GM10248 (cell line): Measurements from ENCODE around the gene VAV2.

Experiments used
- CTCF ChIA-PET: fragments of 300-600 bp; sonication (Branson Sonifier 250); formaldehyde crosslinking; extraction: SDS; loops from one replicate; lab custom pipeline; 2021; ENCODE audit warnings: antibody characterized with exemption; lab: Yijun Ruan, JAX
- POLR2A ChIA-PET: fragments of 350-650 bp; sonication (Branson Sonifier 250); formaldehyde crosslinking; extraction: SDS; loops from one replicate; lab custom pipeline; 2020; ENCODE audit warnings: antibody characterized with exemption; lab: Yijun Ruan, JAX
- DNase-seq: peaks from one replicate; pipeline ENCODE4 v3.0.0; 2012; ENCODE audit errors: extremely low spot score
- CTCF ChIP-seq: IDR thresholded peaks from 2 replicates; pipeline ENCODE4 v1.5.1; 2012; ENCODE audit warnings: mild to moderate bottlenecking, low read depth; ENCODE audit errors: extremely low read depth, missing control alignments, control extremely low read depth

Gene VAV2

GRCh38 chr9:133799716-133800115 lies 192.4 kb downstream of the VAV2 start:
- no peak for TF ChIP-seq CTCF
- DNase-seq: no peak
- CTCF ChIA-PET: interaction anchor here (1.2 kb wide), 1 partner anchor 33 kb away, joined by 3 read pairs; no protein-coding TSS in a partner anchor
- POLR2A ChIA-PET: no interaction called here

GRCh38 chr9:133799106-133799505 lies 193.0 kb downstream of the VAV2 start:
- ChIA-PET POLR2A (interaction anchor here (0.6 kb wide), 1 partner anchor 118 kb away, joined by 5 read pairs; no protein-coding TSS in a partner anchor), CTCF (interaction anchor here (6.1 kb wide), 1 partner anchor 17 kb away, joined by 25 read pairs; no protein-coding TSS in a partner anchor)
- no peak for DNase-seq
- no peak for TF ChIP-seq CTCF

GRCh38 chr9:133798160-133798559 lies 194.0 kb downstream of the VAV2 start:
- TF ChIP-seq CTCF: no peak
- no peak for DNase-seq
- ChIA-PET CTCF (interaction anchor here (6.1 to 7.1 kb wide), 2 partner anchors 16 to 196 kb away, joined by 25 to 84 read pairs; no protein-coding TSS in a partner anchor), POLR2A (no interaction called here)

GRCh38 chr9:133797406-133798105 lies 194.6 kb downstream of the VAV2 start:
- no peak for DNase-seq
- ChIA-PET CTCF (interaction anchor here (0.9 to 7.1 kb wide), 3 partner anchors 15 to 197 kb away, joined by 3 to 84 read pairs (median 25); no protein-coding TSS in a partner anchor), POLR2A (no interaction called here)
- no peak for TF ChIP-seq CTCF

GRCh38 chr9:133796562-133796961 lies 195.6 kb downstream of the VAV2 start:
- no peak for DNase-seq
- ChIA-PET POLR2A (no interaction called here), CTCF (interaction anchor here (0.9 to 7.1 kb wide), 3 partner anchors 14 to 198 kb away, joined by 3 to 84 read pairs (median 25); no protein-coding TSS in a partner anchor)
- TF ChIP-seq CTCF: no peak

- no peak for DNase-seq
- no peak for TF ChIP-seq CTCF
- ChIA-PET POLR2A (no interaction called here), CTCF (interaction anchor here (1.1 to 7.1 kb wide), 5 partner anchors 9 to 303 kb away, joined by 3 to 84 read pairs (median 17); no protein-coding TSS in a partner anchor)
Measured at GRCh38 chr9:133795049-133795448, 197.1 kb downstream of the VAV2 start.
